Memory B cell (primary cell): Measurements from ENCODE around the gene TYMP.
A peak's percentile ranks its signal among the peaks of the same experiment; 100 is the strongest.

ENCODE experiments used
- ATAC-seq: fragments of 150-1000 bp; cut with Tn5 transposase; 2 replicates; pipeline ENCODE4 v1.10.0; 2021; ENCODE audit warnings: low read depth, mild to moderate bottlenecking, moderate library complexity
- DNase-seq, 2 donors: peaks; one replicate each; pipeline ENCODE4 v3.0.0; 2022; ENCODE audit warnings: low spot score in 2 of 2
- H3K27ac Mint-ChIP-seq: one replicate; pipeline ENCODE4 v1.8.0; 2022; ENCODE audit warnings: mild to moderate bottlenecking, moderate library complexity, mixed read lengths
- H3K27me3 Mint-ChIP-seq: one replicate; pipeline ENCODE4 v1.8.0; 2022; ENCODE audit warnings: mixed read lengths
- H3K36me3 Mint-ChIP-seq: one replicate; pipeline ENCODE4 v1.8.0; 2022; ENCODE audit warnings: mild to moderate bottlenecking, mixed read lengths
- H3K4me1 Mint-ChIP-seq: one replicate; pipeline ENCODE4 v1.8.0; 2022; ENCODE audit warnings: mixed read lengths
- H3K4me3 Mint-ChIP-seq: one replicate; pipeline ENCODE4 v1.8.0; 2022; ENCODE audit warnings: mild to moderate bottlenecking, moderate library complexity, mixed read lengths
- H3K9me3 Mint-ChIP-seq: one replicate; pipeline ENCODE4 v1.8.0; 2022; ENCODE audit warnings: mixed read lengths

The TYMP gene

DNA sequence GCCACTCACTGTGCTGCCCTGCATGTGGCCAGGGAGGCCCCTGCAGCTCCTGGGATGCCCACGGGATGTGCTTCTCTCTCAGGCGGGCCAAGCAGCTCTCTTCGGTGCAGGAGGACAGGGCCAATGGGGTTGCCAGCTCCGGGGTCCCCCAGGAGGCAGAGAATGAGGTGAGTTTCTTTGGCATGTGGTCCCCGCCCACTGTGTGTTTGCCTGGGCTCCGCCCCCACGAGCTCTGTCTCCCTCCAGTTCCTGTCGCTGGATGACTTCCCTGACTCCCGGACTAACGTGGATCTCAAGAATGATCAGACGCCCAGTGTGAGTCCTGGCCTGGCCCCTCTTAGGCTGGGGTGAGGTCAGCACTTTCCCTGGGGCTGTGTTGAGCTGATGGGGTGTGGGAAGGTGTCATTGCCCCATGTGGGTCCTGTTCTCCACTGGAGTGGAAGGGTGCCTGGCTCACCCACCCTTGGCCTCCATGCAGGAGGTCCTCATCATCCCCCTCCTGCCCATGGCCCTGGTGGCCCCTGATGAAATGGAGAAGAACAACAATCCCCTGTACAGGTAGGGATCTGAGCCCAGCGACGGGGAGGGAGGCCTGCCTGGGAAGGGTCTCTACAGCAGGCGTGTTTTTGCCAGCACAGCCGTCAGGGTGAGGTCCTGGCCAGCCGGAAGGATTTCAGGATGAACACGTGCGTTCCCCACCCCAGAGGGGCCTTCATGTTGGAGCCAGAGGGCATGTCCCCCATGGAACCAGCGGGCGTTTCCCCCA lies 12.1 kb downstream of the TYMP start:
- no peak overlapping the region for H3K4me3 Mint-ChIP-seq
- DNase-seq (no peak), ATAC-seq (no peak)
- peaks cover 8% of the 10 kb centered on the region for H3K4me1 Mint-ChIP-seq
- peak overlapping the region; percentile 50 for H3K27ac Mint-ChIP-seq
- no peaks in the 10 kb centered on the region for H3K9me3 Mint-ChIP-seq
- H3K36me3 Mint-ChIP-seq = peaks cover 14% of the 10 kb centered on the region
- H3K27me3 Mint-ChIP-seq = no peaks in the 10 kb centered on the region

DNA sequence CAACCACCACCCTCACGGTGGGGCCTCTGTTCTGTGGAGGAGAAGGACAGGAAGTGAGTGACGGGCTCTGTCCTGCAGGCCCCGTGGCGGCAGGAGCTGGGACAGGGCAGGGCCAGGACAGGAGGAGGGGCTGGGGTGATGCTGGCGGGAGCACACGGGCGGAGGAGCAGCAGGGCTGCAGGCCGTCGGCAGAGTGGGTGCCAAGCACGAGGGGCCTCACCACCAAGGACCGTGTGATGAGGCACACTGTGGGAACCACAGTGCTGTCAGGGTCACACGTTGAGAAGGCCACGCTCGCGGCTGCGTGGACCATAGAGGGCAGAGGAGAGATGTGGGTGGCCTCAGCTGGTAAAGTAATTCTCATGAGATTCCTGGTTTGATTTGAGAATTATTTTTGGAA lies 12.9 kb downstream of the TYMP start:
- Mint-ChIP-seq H3K36me3 (peaks cover 15% of the 10 kb centered on the region), H3K4me3 (no peak overlapping the region), H3K27me3 (no peaks in the 10 kb centered on the region), H3K9me3 (no peaks in the 10 kb centered on the region), H3K4me1 (peaks cover 8% of the 10 kb centered on the region), H3K27ac (no peak overlapping the region)
- ATAC-seq = no peak
- no peak for DNase-seq

DNA sequence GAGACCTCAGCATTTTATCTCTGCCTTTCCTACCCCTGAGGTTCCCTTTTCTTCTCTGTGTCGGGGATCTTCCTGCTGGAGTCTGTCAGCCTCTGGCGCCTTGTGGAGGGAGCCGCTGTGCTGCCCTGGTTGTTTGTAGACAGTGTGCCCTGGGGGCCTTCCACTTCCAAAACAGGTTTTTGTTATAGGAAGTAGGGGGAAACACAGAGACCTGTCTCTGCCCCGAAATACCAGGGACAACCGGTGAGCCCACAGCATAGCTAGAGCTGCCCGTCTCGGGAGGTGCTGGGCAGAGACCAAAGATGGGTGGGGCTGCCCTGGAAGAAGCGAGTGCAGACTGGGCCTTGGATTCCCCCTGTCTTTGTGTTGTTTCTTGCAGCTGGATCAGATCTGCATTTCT lies 13.7 kb downstream of the TYMP start:
- Mint-ChIP-seq H3K9me3 (no peaks in the 10 kb centered on the region), H3K4me3 (no peak overlapping the region), H3K27me3 (no peaks in the 10 kb centered on the region), H3K36me3 (peaks cover 12% of the 10 kb centered on the region), H3K4me1 (peaks cover 8% of the 10 kb centered on the region), H3K27ac (no peak overlapping the region)
- ATAC-seq = no peak
- DNase-seq = no peak

DNA sequence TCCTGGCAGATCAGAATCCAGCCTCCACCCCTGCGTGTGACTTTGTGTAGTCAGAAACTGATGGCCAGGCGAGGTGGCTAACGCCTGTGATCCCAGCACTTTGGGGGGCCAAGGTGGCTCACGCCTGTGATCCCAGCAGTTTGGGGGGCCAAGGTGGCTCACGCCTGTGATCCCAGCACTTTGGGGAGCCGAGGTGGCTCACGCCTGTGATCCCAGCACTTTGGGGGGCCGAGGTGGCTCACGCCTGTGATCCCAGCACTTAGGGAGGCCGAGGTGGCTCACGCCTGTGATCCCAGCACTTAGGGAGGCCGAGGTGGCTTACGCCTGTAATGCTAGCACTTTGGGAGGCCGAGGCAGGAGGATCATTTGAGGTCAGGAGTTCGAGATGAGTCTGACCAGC lies 16.6 kb downstream of the TYMP start:
- no peak for ATAC-seq
- Mint-ChIP-seq H3K9me3 (no peaks in the 10 kb centered on the region), H3K27ac (no peak overlapping the region), H3K27me3 (no peaks in the 10 kb centered on the region), H3K4me1 (peaks cover 20% of the 10 kb centered on the region), H3K4me3 (no peak overlapping the region), H3K36me3 (peaks cover 11% of the 10 kb centered on the region)
- DNase-seq = no peak

GRCh38 chr22:50508897-50509296 lies 20.9 kb downstream of the TYMP start:
- Mint-ChIP-seq H3K9me3 (no peaks in the 10 kb centered on the region), H3K27me3 (no peaks in the 10 kb centered on the region), H3K4me3 (peak overlapping the region; percentile 97)

GRCh38 chr22:50507991-50508884 lies 21.6 kb downstream of the TYMP start, which contains the start of gene NCAPH2:
TSS of gene NCAPH2 (plus strand) at chr22:50508224. CDS start at chr22:50508338, 114 bp downstream.
- H3K27me3 Mint-ChIP-seq = no peaks in the 10 kb centered on the region
- peak within 1 kb of the TSS; percentile 98 for H3K4me3 Mint-ChIP-seq
- peaks cover 18% of the 10 kb centered on the region for H3K4me1 Mint-ChIP-seq
- peaks cover 2% of the 10 kb centered on the region for H3K36me3 Mint-ChIP-seq
- H3K27ac Mint-ChIP-seq = peak within 1 kb of the TSS; percentile 97
- peak; percentile 94 to 95 for DNase-seq
- H3K9me3 Mint-ChIP-seq = no peaks in the 10 kb centered on the region
- ATAC-seq = peak; percentile 76

More at GRCh38 chr22:50508897-50509296, 20.9 kb downstream of the TYMP start:
- H3K4me1 Mint-ChIP-seq = peaks cover 18% of the 10 kb centered on the region
- DNase-seq = no peak
- no peak for ATAC-seq
- H3K27ac Mint-ChIP-seq = peak overlapping the region; percentile 97
- H3K36me3 Mint-ChIP-seq = peaks cover 2% of the 10 kb centered on the region

DNA sequence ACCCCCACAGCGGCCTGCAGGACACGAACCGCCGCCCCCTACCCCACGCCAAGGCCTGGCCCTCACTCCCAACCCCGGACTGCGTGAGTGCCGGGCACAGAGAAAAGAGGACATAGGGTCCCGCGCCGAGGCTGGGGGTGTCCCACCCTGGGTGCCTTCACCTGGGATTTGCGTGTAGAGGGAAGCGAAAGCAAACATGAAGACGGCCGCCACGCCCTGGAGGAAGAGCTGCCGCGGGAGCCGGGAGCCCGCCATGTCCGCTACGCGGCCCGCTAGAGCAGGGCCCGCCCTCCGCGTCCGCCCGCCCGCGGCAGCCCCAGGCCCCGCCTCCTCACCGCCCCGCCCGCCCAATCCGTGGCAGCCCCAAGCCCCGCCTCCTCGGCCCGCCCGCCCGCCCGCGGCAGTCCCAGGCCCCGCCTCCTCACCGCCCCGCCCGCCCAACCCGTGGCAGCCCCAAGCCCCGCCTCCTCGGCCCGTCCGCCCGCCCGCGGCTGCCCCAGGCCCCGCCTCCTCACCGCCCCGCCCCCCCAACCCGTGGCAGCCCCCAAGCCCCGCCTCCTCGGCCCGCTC lies 22.3 kb downstream of the TYMP start, which contains the start of gene LMF2:
Gene LMF2, minus strand, starts transcription at position 282 of the 570 bp plus-strand sequence. Its CDS starts 27 bp downstream, at position 255.
- no peaks in the 10 kb centered on the region for H3K27me3 Mint-ChIP-seq
- no peaks in the 10 kb centered on the region for H3K9me3 Mint-ChIP-seq
- H3K4me3 Mint-ChIP-seq = peak within 1 kb of the TSS; percentile 98
- peak; percentile 88 to 90 for DNase-seq
- H3K27ac Mint-ChIP-seq = peak within 1 kb of the TSS; percentile 97
- peaks cover 18% of the 10 kb centered on the region for H3K4me1 Mint-ChIP-seq
- H3K36me3 Mint-ChIP-seq = peaks cover 2% of the 10 kb centered on the region
- peak; percentile 71 for ATAC-seq

DNA sequence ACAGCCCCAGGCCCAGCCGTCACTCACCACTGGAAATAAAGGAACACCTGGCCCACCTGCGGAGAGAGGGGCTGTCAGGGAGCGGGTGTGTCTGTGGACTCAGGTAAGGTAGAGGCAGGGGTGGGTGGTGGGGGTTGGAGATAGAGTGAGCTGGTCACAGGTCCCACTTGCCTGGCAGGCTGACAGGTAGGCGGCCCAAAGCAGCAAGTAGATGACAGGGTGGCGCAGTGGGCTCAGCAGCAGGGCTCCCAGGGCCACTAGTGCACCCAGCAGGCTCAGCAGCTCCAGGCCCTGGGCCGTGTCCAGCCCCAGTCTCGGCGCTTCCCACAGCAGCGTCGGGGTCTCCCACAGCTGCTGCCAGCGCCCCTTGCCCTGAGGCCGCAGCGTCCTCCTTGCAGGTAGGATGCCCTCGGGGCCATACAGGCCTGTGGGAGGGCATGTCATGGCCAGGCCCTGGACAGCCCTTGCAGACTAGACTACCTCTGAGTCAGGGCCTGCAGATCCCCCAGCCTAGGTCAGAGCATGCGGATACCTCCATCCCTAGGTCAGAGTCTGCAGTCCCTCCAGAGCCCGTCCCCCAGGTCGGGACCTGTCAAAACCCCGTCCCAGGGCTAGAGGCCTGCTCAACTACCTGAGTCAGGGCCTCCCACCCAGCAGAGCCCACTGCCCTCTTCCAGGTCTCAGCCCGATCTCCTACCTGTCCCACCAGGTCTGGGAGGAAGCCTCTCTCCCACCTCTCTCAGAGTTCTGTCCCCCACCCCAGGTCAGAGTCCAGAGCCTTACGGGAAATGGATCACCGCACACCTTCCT lies 23.0 kb downstream of the TYMP start:
- peak overlapping the region; percentile 87 for H3K27ac Mint-ChIP-seq
- peaks cover 18% of the 10 kb centered on the region for H3K4me1 Mint-ChIP-seq
- no peaks in the 10 kb centered on the region for H3K27me3 Mint-ChIP-seq
- no peaks in the 10 kb centered on the region for H3K9me3 Mint-ChIP-seq
- peak overlapping the region; percentile 98 for H3K4me3 Mint-ChIP-seq
- no peaks in the 10 kb centered on the region for H3K36me3 Mint-ChIP-seq
- no peak for DNase-seq
- ATAC-seq = no peak

GRCh38 chr22:50505776-50506610 lies 23.8 kb downstream of the TYMP start:
- peak overlapping the region; percentile 98 for H3K4me3 Mint-ChIP-seq
- H3K4me1 Mint-ChIP-seq = peaks cover 18% of the 10 kb centered on the region
- ATAC-seq (no peak), DNase-seq (no peak)
- H3K27ac Mint-ChIP-seq = no peak overlapping the region
- H3K36me3 Mint-ChIP-seq = no peaks in the 10 kb centered on the region
- H3K27me3 Mint-ChIP-seq = no peaks in the 10 kb centered on the region
- no peaks in the 10 kb centered on the region for H3K9me3 Mint-ChIP-seq

DNA sequence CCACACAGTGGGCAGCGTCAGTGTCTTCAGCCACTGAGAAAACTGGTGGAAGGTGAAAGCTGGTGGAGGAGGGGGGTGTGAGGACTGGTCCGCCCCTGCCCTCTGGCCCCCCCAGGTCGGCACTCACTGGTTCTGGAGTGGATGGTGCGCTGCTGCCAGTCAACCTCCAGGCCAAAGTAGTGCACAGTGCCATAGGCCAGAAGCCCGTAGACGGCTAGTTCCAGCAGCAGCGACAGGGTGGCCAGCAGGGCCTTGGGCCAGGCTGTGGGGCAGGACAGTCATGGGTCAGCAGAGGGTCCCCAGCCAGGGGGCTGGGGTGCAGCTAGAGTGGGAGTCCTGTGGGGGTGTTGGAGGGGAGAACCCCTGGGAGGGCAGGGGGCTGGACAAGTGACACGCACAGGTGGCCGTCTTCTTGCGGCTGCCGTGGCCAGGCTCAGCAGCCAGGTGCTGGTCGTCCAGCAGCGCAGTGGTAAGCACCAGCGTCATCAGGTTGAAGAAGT lies 24.5 kb downstream of the TYMP start:
- peaks cover 18% of the 10 kb centered on the region for H3K4me1 Mint-ChIP-seq
- H3K4me3 Mint-ChIP-seq = no peak overlapping the region
- H3K36me3 Mint-ChIP-seq = no peaks in the 10 kb centered on the region
- no peaks in the 10 kb centered on the region for H3K27me3 Mint-ChIP-seq
- ATAC-seq (no peak), DNase-seq (no peak)
- no peaks in the 10 kb centered on the region for H3K9me3 Mint-ChIP-seq
- H3K27ac Mint-ChIP-seq = no peak overlapping the region

- no peak overlapping the region for H3K4me3 Mint-ChIP-seq
- H3K27me3 Mint-ChIP-seq = no peaks in the 10 kb centered on the region
- H3K9me3 Mint-ChIP-seq = no peaks in the 10 kb centered on the region
- DNase-seq (no peak), ATAC-seq (no peak)
- H3K4me1 Mint-ChIP-seq = peaks cover 18% of the 10 kb centered on the region
- H3K27ac Mint-ChIP-seq = no peak overlapping the region
- no peaks in the 10 kb centered on the region for H3K36me3 Mint-ChIP-seq
Measured at GRCh38 chr22:50504369-50505211, 25.2 kb downstream of the TYMP start.
